ENCODE data around the gene OPN3.

OPN3 gene

DNA sequence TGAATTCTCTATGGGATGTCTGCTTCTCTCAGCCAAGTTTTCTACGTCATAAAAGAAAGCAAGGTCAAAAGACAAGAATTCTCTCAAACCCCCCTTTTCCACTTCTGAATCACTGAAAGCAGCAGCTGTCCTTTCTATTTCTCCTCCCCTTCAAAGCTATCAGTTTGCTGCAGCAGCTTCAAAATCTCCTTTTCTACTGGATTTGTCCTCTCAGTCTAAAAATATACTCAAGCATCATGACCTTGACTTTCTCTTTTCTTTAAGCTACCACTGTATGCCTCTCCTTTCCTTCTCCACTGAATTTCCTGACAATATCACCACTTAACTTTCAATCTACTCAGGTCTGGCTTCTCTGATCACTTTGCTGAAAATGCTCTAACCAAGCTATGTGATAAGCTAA is 13.8 kb upstream of the OPN3 start:
- POLR2A ChIA-PET = no interaction called here
- TF ChIP-seq ZNF223 (tag by site-specific recombination; IDR thresholded peaks at IDR 0.05) = no peak
- no peak for TF ChIP-seq KLF9 (tag by site-specific recombination; IDR thresholded peaks at IDR 0.05; ENCODE audit: low read depth)
- TF ChIP-seq ZFHX2 (tag by site-specific recombination; conservative IDR thresholded peaks at IDR 0.05) = no peak
- TF ChIP-seq HOXC10 (CRISPR knock-in tag; IDR thresholded peaks at IDR 0.05) = no peak
- TF ChIP-seq, protein P1, sequence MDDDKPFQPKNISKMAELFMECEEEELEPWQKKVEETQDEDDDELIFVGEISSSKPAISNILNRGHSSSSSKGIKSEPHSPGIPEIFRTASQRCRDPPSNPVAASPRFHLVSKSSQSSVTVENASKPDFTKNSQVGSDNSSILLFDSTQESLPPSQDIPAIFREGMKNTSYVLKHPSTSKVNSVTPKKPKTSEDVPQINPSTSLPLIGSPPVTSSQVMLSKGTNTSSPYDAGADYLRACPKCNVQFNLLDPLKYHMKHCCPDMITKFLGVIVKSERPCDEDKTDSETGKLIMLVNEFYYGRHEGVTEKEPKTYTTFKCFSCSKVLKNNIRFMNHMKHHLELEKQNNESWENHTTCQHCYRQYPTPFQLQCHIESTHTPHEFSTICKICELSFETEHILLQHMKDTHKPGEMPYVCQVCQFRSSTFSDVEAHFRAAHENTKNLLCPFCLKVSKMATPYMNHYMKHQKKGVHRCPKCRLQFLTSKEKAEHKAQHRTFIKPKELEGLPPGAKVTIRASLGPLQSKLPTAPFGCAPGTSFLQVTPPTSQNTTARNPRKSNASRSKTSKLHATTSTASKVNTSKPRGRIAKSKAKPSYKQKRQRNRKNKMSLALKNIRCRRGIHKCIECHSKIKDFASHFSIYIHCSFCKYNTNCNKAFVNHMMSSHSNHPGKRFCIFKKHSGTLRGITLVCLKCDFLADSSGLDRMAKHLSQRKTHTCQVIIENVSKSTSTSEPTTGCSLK (tag by site-specific recombination; IDR thresholded peaks at IDR 0.05) = no peak
- TF ChIP-seq, protein P2, sequence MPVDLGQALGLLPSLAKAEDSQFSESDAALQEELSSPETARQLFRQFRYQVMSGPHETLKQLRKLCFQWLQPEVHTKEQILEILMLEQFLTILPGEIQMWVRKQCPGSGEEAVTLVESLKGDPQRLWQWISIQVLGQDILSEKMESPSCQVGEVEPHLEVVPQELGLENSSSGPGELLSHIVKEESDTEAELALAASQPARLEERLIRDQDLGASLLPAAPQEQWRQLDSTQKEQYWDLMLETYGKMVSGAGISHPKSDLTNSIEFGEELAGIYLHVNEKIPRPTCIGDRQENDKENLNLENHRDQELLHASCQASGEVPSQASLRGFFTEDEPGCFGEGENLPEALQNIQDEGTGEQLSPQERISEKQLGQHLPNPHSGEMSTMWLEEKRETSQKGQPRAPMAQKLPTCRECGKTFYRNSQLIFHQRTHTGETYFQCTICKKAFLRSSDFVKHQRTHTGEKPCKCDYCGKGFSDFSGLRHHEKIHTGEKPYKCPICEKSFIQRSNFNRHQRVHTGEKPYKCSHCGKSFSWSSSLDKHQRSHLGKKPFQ (tag by site-specific recombination; IDR thresholded peaks at IDR 0.05) = no peak
- TF ChIP-seq, protein P3, sequence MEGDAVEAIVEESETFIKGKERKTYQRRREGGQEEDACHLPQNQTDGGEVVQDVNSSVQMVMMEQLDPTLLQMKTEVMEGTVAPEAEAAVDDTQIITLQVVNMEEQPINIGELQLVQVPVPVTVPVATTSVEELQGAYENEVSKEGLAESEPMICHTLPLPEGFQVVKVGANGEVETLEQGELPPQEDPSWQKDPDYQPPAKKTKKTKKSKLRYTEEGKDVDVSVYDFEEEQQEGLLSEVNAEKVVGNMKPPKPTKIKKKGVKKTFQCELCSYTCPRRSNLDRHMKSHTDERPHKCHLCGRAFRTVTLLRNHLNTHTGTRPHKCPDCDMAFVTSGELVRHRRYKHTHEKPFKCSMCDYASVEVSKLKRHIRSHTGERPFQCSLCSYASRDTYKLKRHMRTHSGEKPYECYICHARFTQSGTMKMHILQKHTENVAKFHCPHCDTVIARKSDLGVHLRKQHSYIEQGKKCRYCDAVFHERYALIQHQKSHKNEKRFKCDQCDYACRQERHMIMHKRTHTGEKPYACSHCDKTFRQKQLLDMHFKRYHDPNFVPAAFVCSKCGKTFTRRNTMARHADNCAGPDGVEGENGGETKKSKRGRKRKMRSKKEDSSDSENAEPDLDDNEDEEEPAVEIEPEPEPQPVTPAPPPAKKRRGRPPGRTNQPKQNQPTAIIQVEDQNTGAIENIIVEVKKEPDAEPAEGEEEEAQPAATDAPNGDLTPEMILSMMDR (tag by site-specific recombination; IDR thresholded peaks at IDR 0.05) = no peak
- no peak for TF ChIP-seq IKZF3 (tag by site-specific recombination; IDR thresholded peaks at IDR 0.05)
- TF ChIP-seq, protein P4, sequence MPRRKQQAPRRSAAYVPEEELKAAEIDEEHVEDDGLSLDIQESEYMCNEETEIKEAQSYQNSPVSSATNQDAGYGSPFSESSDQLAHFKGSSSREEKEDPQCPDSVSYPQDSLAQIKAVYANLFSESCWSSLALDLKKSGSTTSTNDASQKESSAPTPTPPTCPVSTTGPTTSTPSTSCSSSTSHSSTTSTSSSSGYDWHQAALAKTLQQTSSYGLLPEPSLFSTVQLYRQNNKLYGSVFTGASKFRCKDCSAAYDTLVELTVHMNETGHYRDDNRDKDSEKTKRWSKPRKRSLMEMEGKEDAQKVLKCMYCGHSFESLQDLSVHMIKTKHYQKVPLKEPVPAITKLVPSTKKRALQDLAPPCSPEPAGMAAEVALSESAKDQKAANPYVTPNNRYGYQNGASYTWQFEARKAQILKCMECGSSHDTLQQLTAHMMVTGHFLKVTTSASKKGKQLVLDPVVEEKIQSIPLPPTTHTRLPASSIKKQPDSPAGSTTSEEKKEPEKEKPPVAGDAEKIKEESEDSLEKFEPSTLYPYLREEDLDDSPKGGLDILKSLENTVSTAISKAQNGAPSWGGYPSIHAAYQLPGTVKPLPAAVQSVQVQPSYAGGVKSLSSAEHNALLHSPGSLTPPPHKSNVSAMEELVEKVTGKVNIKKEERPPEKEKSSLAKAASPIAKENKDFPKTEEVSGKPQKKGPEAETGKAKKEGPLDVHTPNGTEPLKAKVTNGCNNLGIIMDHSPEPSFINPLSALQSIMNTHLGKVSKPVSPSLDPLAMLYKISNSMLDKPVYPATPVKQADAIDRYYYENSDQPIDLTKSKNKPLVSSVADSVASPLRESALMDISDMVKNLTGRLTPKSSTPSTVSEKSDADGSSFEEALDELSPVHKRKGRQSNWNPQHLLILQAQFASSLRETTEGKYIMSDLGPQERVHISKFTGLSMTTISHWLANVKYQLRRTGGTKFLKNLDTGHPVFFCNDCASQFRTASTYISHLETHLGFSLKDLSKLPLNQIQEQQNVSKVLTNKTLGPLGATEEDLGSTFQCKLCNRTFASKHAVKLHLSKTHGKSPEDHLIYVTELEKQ (tag by site-specific recombination; IDR thresholded peaks at IDR 0.05; ENCODE audit: borderline replicate concordance) = no peak
- TF ChIP-seq HOXA7 (CRISPR knock-in tag; IDR thresholded peaks at IDR 0.05; ENCODE audit: borderline replicate concordance) = no peak
- TF ChIP-seq ZNF843 (tag by site-specific recombination; IDR thresholded peaks at IDR 0.05) = no peak
- TF ChIP-seq ZNF473 (tag by site-specific recombination; IDR thresholded peaks at IDR 0.05) = no peak
- no peak for TF ChIP-seq ZNF155 (tag by site-specific recombination; IDR thresholded peaks at IDR 0.05)
- no peak for TF ChIP-seq ZNF658 (tag by site-specific recombination; IDR thresholded peaks at IDR 0.05)
- TF ChIP-seq, protein P5, sequence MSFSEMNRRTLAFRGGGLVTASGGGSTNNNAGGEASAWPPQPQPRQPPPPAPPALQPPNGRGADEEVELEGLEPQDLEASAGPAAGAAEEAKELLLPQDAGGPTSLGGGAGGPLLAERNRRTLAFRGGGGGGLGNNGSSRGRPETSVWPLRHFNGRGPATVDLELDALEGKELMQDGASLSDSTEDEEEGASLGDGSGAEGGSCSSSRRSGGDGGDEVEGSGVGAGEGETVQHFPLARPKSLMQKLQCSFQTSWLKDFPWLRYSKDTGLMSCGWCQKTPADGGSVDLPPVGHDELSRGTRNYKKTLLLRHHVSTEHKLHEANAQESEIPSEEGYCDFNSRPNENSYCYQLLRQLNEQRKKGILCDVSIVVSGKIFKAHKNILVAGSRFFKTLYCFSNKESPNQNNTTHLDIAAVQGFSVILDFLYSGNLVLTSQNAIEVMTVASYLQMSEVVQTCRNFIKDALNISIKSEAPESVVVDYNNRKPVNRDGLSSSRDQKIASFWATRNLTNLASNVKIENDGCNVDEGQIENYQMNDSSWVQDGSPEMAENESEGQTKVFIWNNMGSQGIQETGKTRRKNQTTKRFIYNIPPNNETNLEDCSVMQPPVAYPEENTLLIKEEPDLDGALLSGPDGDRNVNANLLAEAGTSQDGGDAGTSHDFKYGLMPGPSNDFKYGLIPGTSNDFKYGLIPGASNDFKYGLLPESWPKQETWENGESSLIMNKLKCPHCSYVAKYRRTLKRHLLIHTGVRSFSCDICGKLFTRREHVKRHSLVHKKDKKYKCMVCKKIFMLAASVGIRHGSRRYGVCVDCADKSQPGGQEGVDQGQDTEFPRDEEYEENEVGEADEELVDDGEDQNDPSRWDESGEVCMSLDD (tag by site-specific recombination; IDR thresholded peaks at IDR 0.05) = no peak
- TF ChIP-seq, protein P6, sequence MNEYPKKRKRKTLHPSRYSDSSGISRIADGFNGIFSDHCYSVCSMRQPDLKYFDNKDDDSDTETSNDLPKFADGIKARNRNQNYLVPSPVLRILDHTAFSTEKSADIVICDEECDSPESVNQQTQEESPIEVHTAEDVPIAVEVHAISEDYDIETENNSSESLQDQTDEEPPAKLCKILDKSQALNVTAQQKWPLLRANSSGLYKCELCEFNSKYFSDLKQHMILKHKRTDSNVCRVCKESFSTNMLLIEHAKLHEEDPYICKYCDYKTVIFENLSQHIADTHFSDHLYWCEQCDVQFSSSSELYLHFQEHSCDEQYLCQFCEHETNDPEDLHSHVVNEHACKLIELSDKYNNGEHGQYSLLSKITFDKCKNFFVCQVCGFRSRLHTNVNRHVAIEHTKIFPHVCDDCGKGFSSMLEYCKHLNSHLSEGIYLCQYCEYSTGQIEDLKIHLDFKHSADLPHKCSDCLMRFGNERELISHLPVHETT (tag by site-specific recombination; IDR thresholded peaks at IDR 0.05) = no peak
- TF ChIP-seq KLF16 (tag by site-specific recombination; IDR thresholded peaks at IDR 0.05) = no peak
- no peak for TF ChIP-seq ZNF248 (tag by site-specific recombination; IDR thresholded peaks at IDR 0.05)
- TF ChIP-seq EGR2 (tag by site-specific recombination; IDR thresholded peaks at IDR 0.05; ENCODE audit: low read depth) = no peak

More for the DNA sequence above, 13.8 kb upstream of the OPN3 start:
- Histone ChIP-seq H3K4me1 (ENCODE audit: control insufficient read depth, insufficient read depth, low read length) (no peaks in the 10 kb centered on the region), H3K27ac (ENCODE audit: extremely low read depth, low read depth, low read length) (no peak overlapping the region), H3K9me3 (ENCODE audit: control insufficient read depth, insufficient read depth, low read depth, low read length) (no peaks in the 10 kb centered on the region), H3K36me3 (ENCODE audit: control insufficient read depth in 2 of 2, insufficient read depth in 1 of 2, low read length in 2 of 2) (no peaks in the 10 kb centered on the region), H3K4me3 (ENCODE audit: low read depth, low read length) (no peak overlapping the region)
- CTCF ChIA-PET = interaction anchor here (0.7 kb wide), 1 partner anchor 31 kb away, joined by 4 read pairs; no protein-coding TSS in a partner anchor

All from HEK293 (cell line).